ENCODE data around the gene PPFIBP1. TPM values are rescaled to one million over a fixed set of nuclear protein-coding genes. Genes with fewer than 3 reads are reported as not detected.

The PPFIBP1 gene
- total and polyA plus RNA-seq, 9 of the 15 experiments (the other 6 are each of a cell fraction or from before 2014, with no cell fraction given), result 0.46 to 3.5 (median 1.8) TPM

GRCh38 chr12:27624586-27624985 lies 100.6 kb downstream of the PPFIBP1 start:
- DNase-seq (ENCODE audit: extremely low read depth in 1 of 4, low spot score in 3 of 4), result no peak
- 0% methylated on average over 4 of the region's 4 CpGs for WGBS (ENCODE audit: insufficient coverage, low coverage, missing lambda C conversion rate)
- FAIRE-seq, result no peak
- Histone ChIP-seq H3K4me2 (ENCODE audit: insufficient read depth, low read length) (no peak overlapping the region), H3K4me3 (no peak overlapping the region), H3K9ac (ENCODE audit: insufficient read depth in 1 of 2, low read depth in 2 of 2, low read length in 2 of 2) (no peak overlapping the region), H2AFZ (ENCODE audit: low read depth, low read length) (no peak overlapping the region), H3K36me3 (ENCODE audit: control insufficient read depth, insufficient read depth, low read length) (no peaks in the 10 kb centered on the region), H4K20me1 (replicated peaks; ENCODE audit: control insufficient read depth, insufficient read depth, low read length) (no peaks in the 10 kb centered on the region), H3K9me1 (ENCODE audit: control insufficient read depth, insufficient read depth, low read length) (no peaks in the 10 kb centered on the region), H3K9me3 (replicated peaks; ENCODE audit: control insufficient read depth, insufficient read depth, low read depth, low read length) (no peaks in the 10 kb centered on the region), H3K27me3 (ENCODE audit: control insufficient read depth in 2 of 2, insufficient read depth in 2 of 2, low read length in 2 of 2) (peaks cover 6 to 7% of the 10 kb centered on the region in 2 experiments; a peak in 1 of 5 replicates), H3K27ac (ENCODE audit: extremely low read depth, low read depth, low read length) (no peak overlapping the region), H3K4me1 (replicated peaks in 1 of 2; ENCODE audit: control insufficient read depth in 2 of 2, insufficient read depth in 2 of 2, low read length in 2 of 2) (no peaks in the 10 kb centered on the region), H3K79me2 (ENCODE audit: control insufficient read depth, insufficient read depth, low read length) (no peaks in the 10 kb centered on the region)
- no TSS peak for BruUV-seq (replicated peaks)
- ATAC-seq, result no peak
- ChIA-PET POLR2A (no interaction called here), CTCF (ENCODE audit: low intra/inter-chr PET ratio) (no interaction called here)
- TF ChIP-seq SNIP1 (IDR thresholded peaks at IDR 0.05; ENCODE audit: low read depth), result no peak
- no peak for TF ChIP-seq PYGO2 (tag; IDR thresholded peaks at IDR 0.05)
- TF ChIP-seq ZNF512 (tag; IDR thresholded peaks at IDR 0.05), result no peak
- TF ChIP-seq CREM (IDR thresholded peaks at IDR 0.05; ENCODE audit: low read depth), result no peak
- TF ChIP-seq KAT2B (IDR thresholded peaks at IDR 0.05; ENCODE audit: low read depth, low read length), result no peak
- TF ChIP-seq SAFB2 (IDR thresholded peaks at IDR 0.05; ENCODE audit: borderline replicate concordance, low read depth, low read length, severe bottlenecking), result no peak
- TF ChIP-seq NCOR1 (IDR thresholded peaks at IDR 0.05), result no peak
- TF ChIP-seq GMEB1 (CRISPR knock-in tag; IDR thresholded peaks at IDR 0.05), result no peak
- no peak for TF ChIP-seq LARP7 (IDR thresholded peaks at IDR 0.05)
- TF ChIP-seq NBN (IDR thresholded peaks at IDR 0.05; ENCODE audit: low read depth), result no peak
- TF ChIP-seq CBFA2T2 (conservative IDR thresholded peaks at IDR 0.05), result no peak
- in situ Hi-C loops (cut with MboI) (no loop called here), intact Hi-C loops (cut with micrococcal nuclease) (no loop called here)

Measured in K562 (cell line).